Limb (tissue), 2 donors: ENCODE data around the gene NXNL2.

Experiments
- DNase-seq, 2 donors: peaks; one replicate each; pipeline ENCODE4 v3.0.0-alpha.2; 2016; ENCODE audit errors: extremely low spot score in 2 of 2

NXNL2 gene

GRCh38 chr9:88534456-88535225 is at the start of gene NXNL2:
Gene NXNL2, plus strand, starts transcription at chr9:88535178. Its CDS starts 257 bp downstream, at chr9:88535435.
- DNase-seq: peak; percentile 66 to 93

- no peak for DNase-seq
Measured at GRCh38 chr9:88488166-88488565, 46.8 kb upstream of the NXNL2 start.

GRCh38 chr9:88494983-88495721 is 39.8 kb upstream of the NXNL2 start:
- DNase-seq: no peak

GRCh38 chr9:88497224-88497623 is 37.8 kb upstream of the NXNL2 start:
- DNase-seq: no peak

GRCh38 chr9:88498880-88499279 is 36.1 kb upstream of the NXNL2 start:
- no peak for DNase-seq

- DNase-seq: no peak
Measured at GRCh38 chr9:88501086-88501485, 33.9 kb upstream of the NXNL2 start.

- no peak for DNase-seq
Measured at GRCh38 chr9:88502552-88503034, 32.4 kb upstream of the NXNL2 start.

GRCh38 chr9:88503081-88503844 is 31.7 kb upstream of the NXNL2 start:
- DNase-seq: no peak

- no peak for DNase-seq
Measured at GRCh38 chr9:88503845-88504764, 30.9 kb upstream of the NXNL2 start.

GRCh38 chr9:88508326-88508725 is 26.7 kb upstream of the NXNL2 start:
- DNase-seq: no peak

- DNase-seq: no peak
Measured at GRCh38 chr9:88511906-88512305, 23.1 kb upstream of the NXNL2 start.

- DNase-seq: no peak
Measured at GRCh38 chr9:88514247-88514646, 20.7 kb upstream of the NXNL2 start.

- no peak for DNase-seq
Measured at GRCh38 chr9:88521308-88521707, 13.7 kb upstream of the NXNL2 start.

- no peak for DNase-seq
Measured at GRCh38 chr9:88522360-88522759, 12.6 kb upstream of the NXNL2 start.

- DNase-seq: no peak
Measured at GRCh38 chr9:88523056-88523455, 11.9 kb upstream of the NXNL2 start.

- no peak for DNase-seq
Measured at GRCh38 chr9:88524911-88525310, 10.1 kb upstream of the NXNL2 start.

- no peak for DNase-seq
Measured at GRCh38 chr9:88527618-88528017, 7.4 kb upstream of the NXNL2 start.

- no peak for DNase-seq
Measured at GRCh38 chr9:88528080-88528790, 6.7 kb upstream of the NXNL2 start.

- DNase-seq: no peak
Measured at GRCh38 chr9:88529496-88529895, 5.5 kb upstream of the NXNL2 start.

GRCh38 chr9:88530051-88530450 is 4.9 kb upstream of the NXNL2 start:
- no peak for DNase-seq
